Activated CD4-positive, alpha-beta T cell treated with anti-CD3 and anti-CD28 coated beads, Interleukin-10, Interleukin-2, amounts not matched to agents 100 ng/mL and 50 ng/mL, durations not matched to agents 16 hours and 8 hours (primary cell): ENCODE data around the gene MIEF1.

Experiments used
- DNase-seq: peaks from one replicate; pipeline ENCODE4 v3.0.0-alpha.2; 2020

Gene MIEF1

DNA sequence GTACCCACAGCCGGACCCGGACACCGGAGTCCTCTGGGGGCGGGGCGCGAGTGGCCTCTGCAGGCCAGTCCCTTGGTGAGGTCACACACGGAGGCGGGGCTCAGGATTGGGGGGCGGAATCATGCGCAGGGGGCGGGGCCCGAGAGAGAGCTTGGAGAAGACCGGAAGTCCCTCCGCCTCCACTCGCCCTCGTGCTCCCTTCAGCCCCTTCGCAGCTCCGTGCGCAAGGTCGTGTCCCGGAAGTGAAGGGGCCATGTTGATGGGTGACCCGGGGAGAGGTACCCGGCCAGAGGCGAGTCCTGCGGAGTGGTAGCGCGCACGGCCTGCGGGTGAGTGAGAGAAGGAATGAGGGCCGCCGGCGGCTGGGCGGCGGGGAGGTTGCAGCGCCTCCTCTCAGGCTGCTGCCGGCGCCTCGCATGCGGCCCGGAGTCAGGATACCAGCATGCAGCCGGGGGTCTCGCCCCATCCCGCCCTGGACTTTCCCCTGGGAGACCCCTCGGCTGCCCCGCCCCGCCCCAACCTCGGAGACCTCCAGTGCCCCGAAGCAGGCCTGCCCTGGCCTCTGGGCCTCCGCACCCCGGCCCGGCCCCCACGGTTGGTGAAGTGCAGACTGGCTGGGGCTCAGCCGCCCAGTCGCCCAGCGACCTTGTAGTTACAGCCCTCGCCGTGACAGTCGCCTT, at the start of gene MIEF1:
TSS of gene MIEF1 (plus strand) at position 182 of the 680 bp plus-strand sequence. CDS start 9,005 bp downstream, outside the sequence.
- DNase-seq = peak; percentile 97

DNA sequence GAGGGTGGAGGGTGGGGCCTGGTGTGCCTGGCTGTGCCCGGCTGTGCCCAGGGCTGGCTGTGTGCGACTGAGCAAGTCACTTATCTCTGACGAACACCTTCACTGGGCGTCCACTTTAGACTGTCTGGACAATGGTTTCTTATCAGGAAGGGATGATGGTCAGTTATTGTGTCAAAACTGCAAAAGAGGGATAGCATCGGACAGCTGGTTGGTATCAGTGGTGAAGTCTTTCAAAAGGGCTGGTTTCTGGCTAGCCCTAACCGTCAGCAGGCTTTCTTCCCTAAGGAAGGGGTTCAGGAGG, 49.4 kb upstream of the MIEF1 start:
- DNase-seq = no peak

DNA sequence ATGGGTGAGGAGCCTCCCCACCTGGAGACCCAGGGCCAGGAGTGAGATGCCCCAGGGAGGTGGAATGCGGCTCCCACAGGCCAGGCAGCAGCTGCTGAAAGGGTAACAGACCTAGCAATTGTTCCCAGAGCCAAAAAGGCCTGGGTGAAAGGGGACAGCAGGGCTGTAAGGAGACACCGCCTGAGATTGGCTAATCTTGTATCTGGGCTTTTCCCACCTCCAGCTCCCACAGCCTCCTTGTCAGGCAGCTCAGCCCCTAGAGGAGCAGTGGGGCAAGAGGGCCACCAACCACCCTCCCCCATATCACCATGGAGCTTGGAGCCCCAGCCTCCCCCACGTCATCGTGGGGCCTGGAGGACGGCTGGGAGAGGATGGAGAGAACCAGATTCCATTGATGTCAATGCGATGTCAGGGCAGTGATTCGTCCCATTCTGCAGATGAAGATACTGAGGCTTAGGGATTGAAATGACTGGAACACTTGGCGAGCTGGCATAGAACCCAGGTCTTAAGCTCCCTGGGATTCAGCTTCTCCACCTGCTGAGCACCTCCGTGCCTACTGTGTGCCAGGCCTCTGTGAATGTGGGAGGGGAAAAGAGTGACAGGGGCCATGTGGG, 48.2 kb upstream of the MIEF1 start:
- no peak for DNase-seq

DNA sequence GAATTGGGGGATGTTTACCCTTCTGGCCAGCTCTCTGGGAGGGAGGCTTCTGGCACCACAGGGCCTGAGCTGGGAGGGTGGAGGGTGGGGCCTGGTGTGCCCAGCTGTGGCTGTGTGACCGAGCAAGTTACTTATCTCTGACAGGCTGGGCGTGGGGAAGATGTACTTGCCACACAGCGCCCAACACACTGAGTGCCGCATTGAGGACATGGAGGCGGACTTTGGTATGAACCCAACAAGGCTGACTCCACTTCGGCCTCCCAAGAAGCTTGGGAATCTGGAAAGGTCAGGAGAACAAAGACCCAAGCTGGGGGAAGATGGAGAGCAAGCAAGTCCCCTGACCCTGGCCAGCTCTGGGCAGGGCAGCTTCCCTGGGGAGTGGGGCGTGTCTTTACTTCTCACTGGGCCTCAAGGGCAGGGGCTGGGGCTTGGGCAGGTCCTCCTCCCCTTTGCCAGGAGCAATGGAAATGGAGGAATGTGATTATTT, 47.7 kb upstream of the MIEF1 start:
- no peak for DNase-seq

DNA sequence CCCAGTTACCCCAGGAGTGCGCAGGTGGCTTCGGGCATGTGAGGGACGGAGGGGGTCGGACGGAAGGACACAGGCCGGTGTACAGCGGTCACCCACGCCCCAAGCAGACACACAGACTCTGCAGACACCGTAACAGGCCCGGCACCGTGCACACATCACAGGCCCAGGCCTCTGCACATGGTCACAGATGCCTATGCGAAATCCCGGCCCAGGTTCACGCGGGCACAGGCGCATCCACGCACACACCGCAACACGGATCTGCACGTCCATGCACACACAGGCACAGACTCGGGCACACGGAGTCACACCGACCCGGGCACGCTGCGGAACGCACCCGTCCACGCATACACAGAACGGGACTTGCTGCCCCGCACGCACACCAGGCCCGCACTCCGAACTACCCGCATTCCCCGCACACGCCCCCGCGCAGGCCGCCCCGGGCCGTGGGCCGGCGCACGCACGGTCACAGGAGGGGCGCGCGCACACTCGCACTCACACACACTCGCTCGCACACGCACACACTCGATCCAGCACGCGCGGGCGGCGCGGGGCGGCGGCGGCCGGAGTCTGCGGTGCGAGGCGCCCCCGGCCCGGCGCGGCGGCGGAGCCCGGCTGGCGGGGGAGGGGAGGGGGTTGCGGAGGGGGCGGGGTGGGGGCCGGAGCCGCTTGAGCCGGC, 45.4 kb upstream of the MIEF1 start, which contains the start of gene MGAT3:
TSS of gene MGAT3 (plus strand) at position 491 of the 676 bp plus-strand sequence. CDS start 30,336 bp downstream, outside the sequence.
- no peak for DNase-seq

DNA sequence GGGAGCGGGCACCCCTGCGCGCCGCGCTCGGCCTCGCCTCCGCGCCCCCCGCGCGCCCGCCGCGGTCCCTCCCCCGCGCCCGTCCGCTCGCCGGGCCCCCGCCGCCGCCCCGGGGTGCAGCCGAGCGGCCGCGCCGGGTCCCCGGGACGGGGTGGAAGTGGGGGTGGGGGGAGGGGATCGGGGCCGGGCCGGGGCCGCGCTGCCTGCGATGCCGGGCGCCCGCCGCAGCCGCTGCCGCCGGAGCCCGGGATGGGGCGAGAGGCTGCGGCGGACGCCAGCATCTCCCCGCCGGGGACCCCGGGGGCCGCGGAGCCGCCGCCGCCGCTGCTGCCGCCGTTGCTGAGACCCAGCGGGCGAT, 44.9 kb upstream of the MIEF1 start:
- no peak for DNase-seq

DNA sequence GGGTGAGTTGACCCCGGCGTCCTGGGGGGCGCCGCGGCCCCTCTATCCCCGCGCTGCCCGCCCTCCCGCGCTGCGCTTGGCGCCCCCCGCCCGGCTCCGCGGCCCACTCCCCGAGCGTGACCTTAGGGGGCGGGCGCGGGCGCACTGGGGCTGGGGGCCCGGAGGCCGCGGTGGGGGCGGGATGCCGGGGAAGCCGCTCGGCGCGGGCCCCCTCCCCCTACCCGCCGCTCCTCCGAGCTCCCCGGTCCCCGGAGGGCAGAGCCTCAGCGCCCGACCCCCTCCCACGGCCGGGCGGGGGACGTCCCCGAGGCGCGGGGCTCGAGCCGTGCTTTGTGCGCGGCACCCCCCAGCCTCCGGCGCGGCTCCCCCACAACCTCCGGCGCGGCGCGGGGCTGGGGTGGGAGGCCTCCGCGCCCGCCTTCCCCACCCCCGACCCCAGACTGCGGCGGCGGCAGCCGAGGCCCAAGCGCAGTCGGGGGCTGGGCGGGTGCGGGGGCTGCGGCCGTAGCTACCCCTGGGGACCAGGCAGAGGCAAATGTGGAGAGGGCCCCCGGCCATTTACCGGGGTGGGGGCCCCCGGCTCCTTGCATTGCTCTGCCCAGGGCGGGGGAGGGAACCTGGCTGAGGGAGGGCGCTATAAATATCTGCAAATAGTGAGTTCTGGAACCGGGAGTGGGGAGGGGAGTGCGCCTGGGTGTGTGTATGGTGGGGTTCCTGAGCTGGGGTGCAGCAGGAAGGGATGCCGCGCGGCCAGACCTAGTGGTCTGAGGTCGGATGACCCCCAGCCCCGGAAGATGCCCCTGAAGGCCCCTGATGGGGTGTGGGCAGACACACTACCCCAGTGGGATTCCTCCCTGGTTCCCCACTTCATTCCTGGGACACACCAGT, 44.3 kb upstream of the MIEF1 start:
- DNase-seq = no peak

DNA sequence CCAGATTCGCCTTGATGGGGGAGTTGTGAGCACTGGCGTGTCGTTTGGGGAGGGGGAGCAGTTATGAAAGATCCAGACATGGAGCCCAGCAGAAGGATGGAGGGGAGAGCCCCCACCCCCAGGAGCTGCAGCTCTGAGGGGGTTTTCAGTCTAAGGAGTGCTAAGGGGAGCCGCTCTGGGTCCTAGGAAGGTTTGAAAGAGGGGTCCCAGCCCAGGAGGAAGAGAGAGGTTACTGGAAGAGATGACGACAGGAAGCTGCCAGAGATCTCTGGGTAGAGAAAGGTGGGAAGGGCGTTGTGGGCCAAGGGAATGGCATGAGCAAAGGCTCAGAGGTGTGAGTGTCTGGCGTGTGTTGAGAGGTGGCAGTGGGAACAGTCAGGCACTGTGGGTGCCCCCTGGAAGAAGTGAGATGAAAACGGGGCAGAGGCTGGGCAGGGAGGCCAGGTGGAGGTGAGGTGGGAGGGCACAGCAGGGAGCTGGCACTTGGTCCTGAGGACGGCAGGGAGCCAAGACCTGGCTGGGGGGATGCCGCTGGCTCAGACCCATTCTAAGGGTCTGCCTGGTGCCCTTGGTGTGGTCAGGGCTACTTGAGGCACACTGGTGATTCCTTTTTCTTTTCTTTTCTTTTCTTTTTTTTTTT, 43.5 kb upstream of the MIEF1 start:
- no peak for DNase-seq

DNA sequence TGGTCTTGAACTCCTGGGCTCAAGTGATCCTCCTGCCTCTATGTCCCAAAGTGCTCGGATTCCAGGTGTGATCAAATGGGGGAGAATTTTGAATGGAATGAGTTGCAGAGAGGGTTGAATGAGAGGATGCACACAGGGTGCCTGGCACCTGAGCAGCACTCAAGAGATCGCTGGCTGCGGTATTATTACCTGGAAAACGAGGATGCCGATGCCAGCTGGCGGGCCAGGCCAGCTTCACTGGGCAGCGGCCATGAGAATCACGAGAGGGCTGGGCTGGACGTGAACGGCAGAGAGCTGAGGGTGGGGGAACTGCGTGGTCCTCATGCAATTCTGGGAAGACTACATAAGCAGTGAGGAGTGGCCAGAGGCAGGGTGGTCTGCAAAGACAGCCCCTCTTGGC, 42.4 kb upstream of the MIEF1 start:
- no peak for DNase-seq

DNA sequence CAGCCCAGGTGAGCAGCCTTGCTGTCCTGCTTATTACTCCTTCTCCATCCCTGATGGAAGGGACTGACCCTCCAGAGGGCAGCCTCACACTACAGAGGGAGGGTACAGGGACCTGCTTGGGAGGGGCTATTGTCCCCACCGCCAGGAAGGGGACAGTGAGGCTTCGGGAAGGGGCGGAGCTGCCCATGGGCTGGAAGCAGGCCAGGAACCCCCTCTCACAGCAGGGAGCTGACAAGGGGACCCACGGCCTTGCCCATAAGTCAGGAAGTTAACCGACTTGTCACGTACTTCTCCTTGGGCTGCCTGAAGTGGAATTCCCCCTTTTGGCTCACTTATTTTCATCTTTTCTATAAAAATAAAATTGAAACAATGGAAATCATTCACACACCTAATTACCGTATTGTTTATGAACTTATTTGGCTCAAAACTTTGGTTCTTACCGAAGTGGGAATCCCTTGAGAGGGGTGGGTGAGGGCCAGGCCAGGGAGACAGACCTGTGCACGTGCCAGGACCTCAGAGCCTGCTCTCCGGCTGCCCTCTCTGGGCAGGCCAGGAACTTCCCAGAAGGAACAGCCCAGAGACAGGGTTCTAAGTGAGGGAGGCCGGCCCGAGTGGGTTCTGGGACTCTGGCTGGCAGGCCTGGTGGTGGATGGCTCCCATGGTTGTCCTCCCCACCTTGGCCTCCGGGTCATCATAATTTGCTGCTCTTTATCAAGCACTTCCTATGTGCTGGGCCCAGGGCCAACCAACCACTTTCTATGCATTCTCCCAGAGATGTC, 39.5 kb upstream of the MIEF1 start:
- DNase-seq = no peak

DNA sequence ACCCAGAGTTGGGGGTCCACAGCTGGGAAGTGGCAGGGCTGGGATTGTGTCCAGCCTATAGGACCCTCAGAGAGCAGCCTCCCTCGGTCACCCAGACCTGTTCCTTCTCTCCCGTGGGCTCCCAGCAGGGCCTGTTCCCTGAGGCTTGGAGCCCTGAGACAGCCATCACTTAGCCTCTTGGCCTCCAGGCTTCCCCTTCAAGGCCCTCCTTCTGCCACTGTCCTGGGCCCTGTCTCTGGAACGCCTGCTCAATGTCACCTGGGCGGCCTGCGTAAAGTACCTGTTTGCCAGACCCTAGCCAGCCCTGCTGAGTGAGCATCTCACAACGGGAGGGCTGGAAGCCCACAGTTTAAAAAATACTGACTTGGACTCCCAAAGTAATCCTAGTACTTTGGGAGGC, 38.8 kb upstream of the MIEF1 start:
- DNase-seq = no peak

DNA sequence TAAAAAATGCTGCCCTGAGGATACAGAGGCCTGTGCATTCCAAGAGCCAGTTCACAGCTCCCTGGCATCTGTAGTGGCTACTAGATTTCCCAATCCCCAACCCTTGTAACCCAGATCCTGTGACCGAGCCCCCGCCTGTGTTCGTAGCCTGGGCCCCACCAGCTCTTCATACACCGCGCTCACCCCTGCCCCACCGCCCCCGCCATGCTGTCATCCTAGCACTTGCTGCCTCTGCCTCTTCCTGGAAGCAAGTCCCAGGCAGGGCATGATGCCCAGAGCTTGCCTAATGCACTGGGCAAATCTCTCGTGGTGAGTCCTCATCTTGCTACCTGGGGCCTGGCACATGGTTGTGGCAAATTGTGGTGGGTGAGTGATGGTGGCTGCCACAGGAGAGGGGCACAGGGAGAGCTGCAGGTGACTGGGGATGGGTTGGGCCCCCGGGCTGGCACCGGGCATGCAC, 38.1 kb upstream of the MIEF1 start:
- DNase-seq = no peak

DNA sequence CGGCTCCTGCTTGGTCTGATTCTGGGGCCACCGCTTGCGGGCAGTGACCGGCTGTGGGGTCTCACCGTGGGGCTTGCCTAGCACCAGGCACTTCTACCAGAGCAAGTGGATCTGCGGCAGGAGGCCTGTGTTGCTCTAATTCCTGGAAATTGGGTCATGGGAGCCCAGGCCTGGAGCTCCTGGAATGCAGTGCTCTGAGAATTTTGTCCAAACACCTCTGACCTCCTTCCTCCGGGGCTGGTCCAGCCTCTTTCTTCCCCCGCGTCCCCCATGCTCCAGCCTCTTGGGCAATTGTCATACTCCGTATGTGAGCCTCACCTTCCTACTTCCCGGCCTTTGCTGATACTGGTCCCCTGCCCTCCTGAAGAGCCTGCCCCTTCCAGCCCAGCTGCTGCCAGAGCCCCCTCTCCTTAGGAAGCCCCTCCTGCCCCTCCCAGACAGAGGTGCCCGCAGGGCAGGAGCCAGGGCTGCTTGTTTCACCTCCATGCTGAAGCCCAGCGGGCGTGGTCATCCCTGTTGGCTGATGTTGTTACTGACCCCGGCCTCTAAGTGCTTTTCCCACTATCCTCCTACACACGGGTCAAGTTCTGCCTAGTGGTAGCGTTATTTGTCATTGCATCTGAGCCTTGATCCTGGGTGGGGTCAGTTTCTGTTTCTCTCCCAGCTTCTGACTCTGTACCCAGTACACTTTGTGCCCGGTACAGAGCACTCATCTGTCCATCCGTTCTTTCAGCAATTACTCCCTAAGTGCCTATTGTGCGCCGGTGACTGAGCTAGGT, 35.7 kb upstream of the MIEF1 start:
- DNase-seq = no peak

DNA sequence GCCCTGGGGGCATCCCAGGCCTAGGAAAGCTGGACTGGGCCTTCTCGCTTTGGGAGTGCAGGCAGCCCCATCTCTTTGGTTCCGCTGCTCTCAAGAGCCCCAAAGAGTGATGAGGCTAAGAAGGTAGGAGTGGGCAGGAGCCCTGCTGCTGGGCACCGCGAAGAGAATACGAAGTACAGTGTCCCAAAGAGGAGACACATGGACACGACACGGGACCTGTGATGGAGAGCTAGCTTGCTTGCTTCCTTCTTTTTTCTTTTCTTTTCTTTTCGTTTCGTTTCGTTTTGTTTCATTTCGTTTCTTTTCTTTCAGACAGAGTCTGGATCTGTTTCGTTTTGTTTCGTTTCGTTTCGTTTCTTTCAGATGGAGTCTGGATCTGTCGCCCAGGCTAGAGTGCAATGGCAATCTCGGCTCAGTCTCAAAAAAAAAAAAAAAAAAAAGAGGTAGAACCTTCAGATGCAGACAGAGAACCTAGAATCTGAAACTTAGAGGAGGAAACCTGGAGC, 34.6 kb upstream of the MIEF1 start:
- DNase-seq = no peak

DNA sequence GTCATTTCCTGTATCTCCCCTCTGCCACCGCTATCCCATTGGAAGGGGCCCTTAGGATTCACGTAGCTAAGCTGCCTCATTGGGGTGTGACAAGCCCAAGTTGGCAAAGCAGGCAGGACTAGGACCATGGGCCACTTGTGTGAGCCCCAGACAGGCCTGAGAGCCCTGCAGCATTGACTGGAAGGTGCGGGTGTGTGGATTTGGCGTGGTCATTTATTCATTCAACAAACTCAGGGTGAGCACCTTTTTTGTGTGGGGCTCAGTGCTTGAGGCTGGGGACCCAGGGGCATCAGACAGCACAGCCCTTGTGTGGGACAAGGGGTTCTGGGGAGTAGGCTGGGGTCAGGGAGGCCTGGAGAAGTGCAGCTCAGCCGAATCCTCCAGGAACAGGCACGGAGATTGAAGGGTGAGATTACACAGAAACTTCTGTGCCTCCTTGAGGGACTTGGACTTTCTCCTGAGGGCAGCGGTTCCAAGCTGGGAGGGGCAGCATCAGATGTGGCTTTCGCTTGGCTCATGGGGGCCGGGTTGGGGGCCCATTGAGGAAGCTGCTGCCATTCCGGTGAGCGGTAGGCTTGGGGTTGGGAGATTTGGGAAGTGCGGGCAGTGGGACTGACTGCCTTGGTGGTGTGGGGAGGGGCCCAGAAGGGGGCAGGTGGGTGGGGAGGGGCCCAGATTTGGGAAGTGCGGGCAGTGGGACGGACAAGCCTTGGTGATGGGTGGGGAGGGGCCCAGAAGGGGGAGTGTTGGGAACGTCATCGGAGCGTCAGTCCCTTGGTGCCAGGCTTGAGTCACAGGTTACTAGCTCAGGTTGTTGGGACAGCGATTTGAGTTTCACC, 33.4 kb upstream of the MIEF1 start:
- DNase-seq = no peak

DNA sequence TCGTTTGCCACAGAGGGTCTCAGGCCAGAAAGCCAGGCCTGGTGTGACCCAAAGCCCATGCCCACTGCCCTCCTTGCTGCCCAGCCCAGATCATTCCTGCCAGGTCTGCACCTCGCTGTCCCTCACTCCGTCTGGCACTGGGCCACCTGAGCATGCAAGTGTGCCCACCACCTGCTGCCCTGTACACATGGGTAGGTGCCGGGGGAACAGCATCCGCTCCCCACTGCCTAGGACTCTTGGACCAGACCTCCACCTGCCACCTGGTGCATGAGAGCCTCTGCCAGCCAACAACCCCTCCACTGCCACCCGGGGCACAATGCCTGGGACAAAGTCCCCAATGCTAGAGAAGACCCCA, 32.8 kb upstream of the MIEF1 start:
- DNase-seq = no peak

DNA sequence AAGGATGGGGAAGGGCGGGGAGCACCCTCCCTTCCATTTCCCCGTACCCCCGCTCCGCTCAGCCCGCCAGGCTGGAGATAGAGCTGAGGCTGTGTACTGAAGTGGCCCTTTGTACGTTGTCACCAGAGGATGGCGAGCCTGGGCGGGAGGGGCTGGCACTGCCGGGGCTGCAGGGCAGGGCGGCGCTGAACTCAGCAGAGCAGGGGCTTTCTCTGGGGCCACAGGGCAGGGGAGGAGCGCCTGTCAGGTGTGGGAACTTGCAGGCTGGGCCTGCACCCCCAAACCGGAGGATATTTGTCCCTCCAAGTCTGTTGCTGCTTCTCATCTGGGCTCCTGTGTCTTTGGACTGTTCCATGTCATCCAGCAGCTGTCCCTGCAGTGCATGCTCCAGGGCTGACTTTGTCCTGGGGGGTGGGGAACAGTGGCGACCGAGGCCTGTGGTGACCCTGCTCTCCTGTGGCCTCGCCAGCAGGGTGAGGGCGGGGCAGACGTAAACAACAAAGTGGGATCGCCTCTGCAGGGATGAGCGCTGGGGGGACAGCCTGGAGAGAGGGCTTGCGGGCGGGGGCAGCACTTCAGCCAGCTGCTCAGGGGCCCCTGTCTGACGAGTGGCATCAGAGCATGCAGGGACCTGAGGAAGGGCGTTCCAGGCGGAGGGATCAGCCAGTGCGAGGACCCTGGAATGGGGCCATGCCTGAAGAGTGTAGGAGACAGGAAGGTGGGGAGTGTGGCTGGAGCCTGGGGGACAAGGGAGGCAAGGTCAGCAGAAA, 32.2 kb upstream of the MIEF1 start:
- no peak for DNase-seq

DNA sequence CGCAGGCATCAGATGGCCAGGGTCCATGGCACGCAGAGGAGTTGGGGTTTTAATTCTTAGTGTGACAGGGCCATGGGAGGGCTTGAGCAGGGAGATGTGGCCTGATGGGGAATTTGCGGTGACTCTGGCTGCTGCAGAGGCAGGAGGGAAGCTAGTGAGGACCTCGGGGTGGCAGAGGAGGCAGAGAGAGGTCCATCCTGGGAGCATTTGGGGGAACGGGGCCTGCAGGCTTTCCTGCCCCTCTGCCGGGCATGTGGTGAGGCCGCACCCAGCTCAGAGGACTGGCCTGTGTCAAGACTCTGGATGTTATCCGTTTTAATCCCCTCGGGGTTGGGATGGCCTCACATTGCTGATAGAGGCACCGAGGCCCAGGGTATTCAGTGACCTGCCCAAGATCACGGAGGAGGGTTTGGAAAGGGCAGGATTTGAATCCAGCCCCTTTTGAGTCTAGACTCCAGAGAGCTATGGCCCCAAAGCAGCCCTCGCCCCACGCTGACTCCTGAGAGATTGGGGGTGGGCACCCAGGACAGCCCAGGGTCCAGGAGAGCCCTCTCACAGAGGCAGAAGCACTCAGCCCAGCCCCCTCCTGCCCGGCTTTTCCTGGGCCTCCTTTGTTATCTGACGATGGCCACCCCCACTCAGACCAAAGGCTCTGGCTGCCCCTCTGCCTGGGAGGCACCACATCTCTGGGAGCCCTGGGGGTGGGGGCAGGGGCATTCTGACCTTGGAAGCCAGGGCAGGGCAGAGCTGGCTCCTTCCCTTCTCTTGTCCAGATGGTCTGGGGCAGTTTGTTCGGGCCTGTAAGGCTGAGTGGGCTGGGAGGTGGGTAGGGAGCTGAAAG, 31.4 kb upstream of the MIEF1 start:
- no peak for DNase-seq
